Measurements from ENCODE around the gene RCAN2. TPM values are rescaled to one million over a fixed set of nuclear protein-coding genes. Genes with fewer than 3 reads are reported as not detected.

Gene RCAN2
- total and polyA plus RNA-seq, 2 donors (not counting 1 experiment from before 2014, with no cell fraction given) = not detected

GRCh38 chr6:46411456-46412197 lies 79.6 kb downstream of the RCAN2 start:
- Mint-ChIP-seq H3K27ac (no peak overlapping the region), H3K27me3 (no peaks in the 10 kb centered on the region), H3K4me3 (no peak overlapping the region), H3K9me3 (ENCODE audit: insufficient read depth) (no peaks in the 10 kb centered on the region), H3K4me1 (no peaks in the 10 kb centered on the region)
- Histone ChIP-seq H2AFZ (ENCODE audit: insufficient read depth, low read depth, low read length, poor library complexity, severe bottlenecking) (no peak overlapping the region), H3K27me3 (replicated peaks in 1 of 4; ENCODE audit: control extremely low read depth in 1 of 4, control insufficient read depth in 3 of 4, insufficient read depth in 4 of 4, low read length in 3 of 4) (no peaks in the 10 kb centered on the region), H3K27ac (ENCODE audit: low read length in 2 of 2) (no peak overlapping the region), H3K4me3 (ENCODE audit: control extremely low read depth in 1 of 5, extremely low read depth in 1 of 5, insufficient read depth in 1 of 5, low read depth in 2 of 5, low read length in 4 of 5) (no peak overlapping the region), H3K9me3 (ENCODE audit: control extremely low read depth in 1 of 3, control insufficient read depth in 2 of 3, insufficient read depth in 1 of 3, low read length in 2 of 3) (no peaks in the 10 kb centered on the region), H3K36me3 (replicated peaks in 1 of 2; ENCODE audit: control extremely low read depth in 1 of 2, control insufficient read depth in 1 of 2, extremely low read depth in 1 of 2, insufficient read depth in 2 of 2, low read length in 1 of 2) (no peaks in the 10 kb centered on the region), H3K4me1 (ENCODE audit: control insufficient read depth in 2 of 2, insufficient read depth in 2 of 2, low read length in 2 of 2) (no peaks in the 10 kb centered on the region), H3K79me2 (ENCODE audit: control insufficient read depth, insufficient read depth, low read length) (no peaks in the 10 kb centered on the region), H3K4me2 (replicated peaks; ENCODE audit: low read depth, low read length, poor library complexity, severe bottlenecking) (no peak overlapping the region), H4K20me1 (ENCODE audit: control insufficient read depth, insufficient read depth, low read length, poor library complexity, severe bottlenecking) (no peaks in the 10 kb centered on the region), H3K9ac (ENCODE audit: low read length) (no peak overlapping the region)
- DNase-seq = no peak
- ChIA-PET POLR2A (no interaction called here), CTCF (interaction anchor here (1.0 to 14.6 kb wide), 8 partner anchors 35 to 481 kb away, joined by 4 to 340 read pairs (median 30); partner anchors contain the start of gene ENPP4)
- intact Hi-C loops (cut with micrococcal nuclease) = no loop called here
- ATAC-seq (ENCODE audit: low read depth) = no peak
- WGBS (ENCODE audit: insufficient coverage) = 73% methylated on average over 2 of the region's 3 CpGs
- TF ChIP-seq EZH2 (IDR thresholded peaks at IDR 0.05; ENCODE audit: borderline replicate concordance, insufficient read depth, low read depth, low read length, poor library complexity, severe bottlenecking) (no peak), CTCF (IDR thresholded peaks at IDR 0.05) (no peak)

GRCh38 chr6:46410334-46410953 lies 80.8 kb downstream of the RCAN2 start:
- 0% methylated on average over 1 of the region's 5 CpGs for WGBS (ENCODE audit: insufficient coverage)
- POLR2A ChIA-PET = interaction anchor here (0.7 kb wide), 1 partner anchor 160 kb away, joined by 3 read pairs; no protein-coding TSS in a partner anchor
- H3K27me3 ChIP-seq (replicated peaks in 1 of 4; ENCODE audit: control extremely low read depth in 1 of 4, control insufficient read depth in 3 of 4, insufficient read depth in 4 of 4, low read length in 3 of 4) = no peaks in the 10 kb centered on the region
- Mint-ChIP-seq H3K27me3 (no peaks in the 10 kb centered on the region), H3K9me3 (ENCODE audit: insufficient read depth) (no peaks in the 10 kb centered on the region), H3K4me3 (no peak overlapping the region), H3K27ac (no peak overlapping the region), H3K4me1 (no peaks in the 10 kb centered on the region)
- no peak overlapping the region for H2AFZ ChIP-seq (ENCODE audit: insufficient read depth, low read depth, low read length, poor library complexity, severe bottlenecking)
- H3K4me3 ChIP-seq (ENCODE audit: control extremely low read depth in 1 of 5, extremely low read depth in 1 of 5, insufficient read depth in 1 of 5, low read depth in 2 of 5, low read length in 4 of 5) = no peak overlapping the region
- intact Hi-C loops (cut with micrococcal nuclease) = loop anchor here (1.0 kb wide), 3 partner anchors 189 to 480 kb away; partner anchors contain the start of gene ENPP4
- H3K79me2 ChIP-seq (ENCODE audit: control insufficient read depth, insufficient read depth, low read length) = no peaks in the 10 kb centered on the region
- H3K9ac ChIP-seq (ENCODE audit: low read length) = no peak overlapping the region
- TF ChIP-seq EZH2 (IDR thresholded peaks at IDR 0.05; ENCODE audit: borderline replicate concordance, insufficient read depth, low read depth, low read length, poor library complexity, severe bottlenecking) = no peak
- TF ChIP-seq CTCF (IDR thresholded peaks at IDR 0.05) = peak; percentile 97
- DNase-seq (peak; percentile 74), ATAC-seq (ENCODE audit: low read depth) (peak; percentile 43)
- H3K9me3 ChIP-seq (ENCODE audit: control extremely low read depth in 1 of 3, control insufficient read depth in 2 of 3, insufficient read depth in 1 of 3, low read length in 2 of 3) = no peaks in the 10 kb centered on the region
- no peaks in the 10 kb centered on the region for H4K20me1 ChIP-seq (ENCODE audit: control insufficient read depth, insufficient read depth, low read length, poor library complexity, severe bottlenecking)
- H3K4me1 ChIP-seq (ENCODE audit: control insufficient read depth in 2 of 2, insufficient read depth in 2 of 2, low read length in 2 of 2) = no peaks in the 10 kb centered on the region
- H3K36me3 ChIP-seq (replicated peaks in 1 of 2; ENCODE audit: control extremely low read depth in 1 of 2, control insufficient read depth in 1 of 2, extremely low read depth in 1 of 2, insufficient read depth in 2 of 2, low read length in 1 of 2) = no peaks in the 10 kb centered on the region
- no peak overlapping the region for H3K4me2 ChIP-seq (replicated peaks; ENCODE audit: low read depth, low read length, poor library complexity, severe bottlenecking)
- no peak overlapping the region for H3K27ac ChIP-seq (ENCODE audit: low read length in 2 of 2)
- CTCF ChIA-PET = interaction anchor here (0.7 to 14.6 kb wide), 51 partner anchors 8 to 1935 kb away, joined by 3 to 340 read pairs (median 4); partner anchors contain the start of gene ENPP4

Data from B cell (primary cell).